Spinal cord (tissue), 10 donors: ENCODE results near the gene DENND6A. TPM values are rescaled to one million over a fixed set of nuclear protein-coding genes. Genes with fewer than 3 reads are reported as not detected.
A peak's percentile ranks its signal among the peaks of the same experiment; 100 is the strongest.
"Not testable (repeated sequence)": the region's sequence is repeated elsewhere in the genome, so short reads cannot be mapped to it uniquely, and the experiment has no call there.

ENCODE experiments used
- DNase-seq, 6 donors: peaks; one replicate each; pipeline versions ENCODE4 v3.0.0 to v3.0.0-alpha.2; 2013 to 2015; ENCODE audit warnings: low spot score in 6 of 6, low read depth in 4 of 6
- H3K27ac ChIP-seq: one replicate; pipeline ENCODE4 v1.5.1; 2013; ENCODE audit warnings: low read depth, low read length, control low read depth
- H3K27me3 ChIP-seq: one replicate; pipeline ENCODE4 v1.6.1; 2013; ENCODE audit warnings: low read length; ENCODE audit not compliant: control insufficient read depth, insufficient read depth
- H3K36me3 ChIP-seq: one replicate; pipeline ENCODE4 v1.6.1; 2013; ENCODE audit warnings: low read length; ENCODE audit not compliant: control insufficient read depth, insufficient read depth
- H3K4me1 ChIP-seq: one replicate; pipeline ENCODE4 v1.6.1; 2013; ENCODE audit warnings: low read length; ENCODE audit not compliant: control insufficient read depth, insufficient read depth
- H3K4me3 ChIP-seq: one replicate; pipeline ENCODE4 v1.5.1; 2013; ENCODE audit warnings: low read depth, low read length, control low read depth
- H3K9me3 ChIP-seq: one replicate; pipeline ENCODE4 v1.6.1; 2013; ENCODE audit warnings: low read length; ENCODE audit not compliant: control insufficient read depth, insufficient read depth
- WGBS: methylation state at CpG from one replicate; pipeline ENCODE4 v1.1.5; 2013; ENCODE audit warnings: missing lambda C conversion rate; ENCODE audit not compliant: insufficient coverage; 5-methylcytosine and 5-hydroxymethylcytosine counted together
- polyA plus RNA-seq, 2 donors: library from polyadenylated mRNA; unstranded; fragments of 120-200 nt; gene quantifications; one replicate each; pipeline ENCODE4 v1.2.1, GENCODE V29; 2013; ENCODE audit not compliant: insufficient read length in 2 of 2
- total RNA-seq, 2 donors: library from RNA; depleted of rRNA in 1 of 2; stranded (reverse); fragments of 120-200 nt in 1 of 2; fragments of >200 nt in 1 of 2; gene quantifications; one replicate each; pipeline versions ENCODE4 v1.2.3 to v1.2.4, GENCODE V29; 2013 to 2014
- donor health status: healthy.

DENND6A gene
- total and polyA plus RNA-seq, 4 donors, result 19.1 to 59.4 (median 22.5) TPM

DNA sequence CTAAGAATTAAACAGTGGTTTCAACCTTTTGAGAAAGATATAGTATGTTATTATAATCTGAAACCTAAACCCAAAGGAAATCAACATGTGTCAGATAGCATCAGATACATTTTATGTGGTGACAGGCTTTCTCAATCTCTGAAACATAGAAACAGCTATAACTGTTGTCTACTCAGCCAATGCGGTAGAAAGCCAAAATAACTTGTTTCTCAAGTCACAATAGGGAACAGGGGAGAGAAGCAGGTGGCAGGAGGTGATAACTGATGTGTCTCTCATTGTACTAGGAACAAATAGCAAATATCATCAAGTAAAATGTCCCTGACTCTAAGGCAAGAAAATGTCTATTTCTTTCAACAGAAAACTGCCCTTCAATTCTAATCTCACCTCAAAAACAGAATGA lies 38.6 kb downstream of the DENND6A start:
- WGBS, result no CpG with 5 or more reads among the region's 1 CpG

DNA sequence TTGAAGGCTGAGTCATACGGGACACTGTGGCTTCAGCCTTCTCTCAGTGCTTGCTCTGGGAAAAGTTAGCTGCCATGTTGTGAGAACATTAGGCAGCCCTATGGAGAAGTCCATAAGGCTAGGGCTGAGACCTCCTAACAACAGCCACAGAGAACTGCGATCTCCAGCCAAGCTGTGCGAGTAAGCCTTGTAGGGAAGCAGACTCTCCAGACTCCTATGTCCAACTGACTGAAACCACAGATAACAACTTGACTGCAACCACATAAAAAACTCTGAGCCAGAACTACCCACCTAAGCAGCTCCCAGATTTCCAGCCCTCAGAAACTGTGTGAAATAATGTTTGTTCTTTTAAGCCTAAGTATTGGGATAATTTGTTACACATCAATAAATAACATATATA lies 40.7 kb downstream of the DENND6A start:
- no peaks in the 10 kb centered on the region for H3K4me1 ChIP-seq
- peaks cover 8% of the 10 kb centered on the region for H3K36me3 ChIP-seq
- H3K9me3 ChIP-seq, result no peaks in the 10 kb centered on the region
- DNase-seq, result no peak
- 100% methylated on average over 1 of the region's 3 CpGs for WGBS
- no peak overlapping the region for H3K4me3 ChIP-seq
- H3K27ac ChIP-seq, result no peak overlapping the region
- H3K27me3 ChIP-seq, result no peaks in the 10 kb centered on the region

More for the DNA sequence above, 38.6 kb downstream of the DENND6A start:
- no peaks in the 10 kb centered on the region for H3K4me1 ChIP-seq
- H3K36me3 ChIP-seq, result peaks cover 10% of the 10 kb centered on the region
- no peaks in the 10 kb centered on the region for H3K9me3 ChIP-seq
- H3K27me3 ChIP-seq, result no peaks in the 10 kb centered on the region
- no peak overlapping the region for H3K4me3 ChIP-seq
- H3K27ac ChIP-seq, result no peak overlapping the region
- no peak for DNase-seq

DNA sequence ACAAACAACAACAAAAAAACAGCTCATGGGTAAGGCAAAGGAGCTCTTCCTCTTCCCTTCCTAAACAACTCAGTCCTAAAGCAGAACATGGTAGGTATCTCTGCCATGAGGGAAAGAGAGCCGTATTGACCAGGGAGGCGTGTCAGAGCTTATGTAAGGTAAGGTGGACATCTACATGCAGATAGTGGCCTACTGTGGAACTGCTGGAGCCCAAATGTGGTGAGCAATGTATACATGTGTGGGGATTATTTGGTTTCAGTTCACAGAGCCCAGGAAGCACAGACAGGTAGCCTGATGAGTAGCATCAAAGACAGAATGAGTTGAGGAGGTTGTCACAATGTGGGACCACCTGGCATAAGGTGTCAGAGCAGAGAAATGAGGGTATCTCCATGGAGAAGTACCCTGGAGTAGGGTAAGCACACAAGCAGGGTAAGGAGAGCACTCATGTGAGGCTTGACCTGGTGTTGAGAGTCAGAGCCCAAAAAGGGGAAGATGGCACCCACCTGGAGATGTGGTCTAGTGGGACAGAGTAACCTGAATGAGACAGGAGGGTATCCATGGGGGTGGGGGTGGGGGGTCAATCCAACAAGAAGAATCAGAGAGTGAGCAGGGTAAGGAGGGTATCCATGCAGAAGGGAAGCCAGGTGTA lies 45.5 kb downstream of the DENND6A start:
- Histone ChIP-seq H3K4me1 (no peaks in the 10 kb centered on the region), H3K4me3 (no peak overlapping the region), H3K9me3 (no peaks in the 10 kb centered on the region), H3K27me3 (no peaks in the 10 kb centered on the region), H3K27ac (no peak overlapping the region), H3K36me3 (peaks cover 25% of the 10 kb centered on the region)
- no peak for DNase-seq
- 95% methylated on average over 2 of the region's 2 CpGs for WGBS

DNA sequence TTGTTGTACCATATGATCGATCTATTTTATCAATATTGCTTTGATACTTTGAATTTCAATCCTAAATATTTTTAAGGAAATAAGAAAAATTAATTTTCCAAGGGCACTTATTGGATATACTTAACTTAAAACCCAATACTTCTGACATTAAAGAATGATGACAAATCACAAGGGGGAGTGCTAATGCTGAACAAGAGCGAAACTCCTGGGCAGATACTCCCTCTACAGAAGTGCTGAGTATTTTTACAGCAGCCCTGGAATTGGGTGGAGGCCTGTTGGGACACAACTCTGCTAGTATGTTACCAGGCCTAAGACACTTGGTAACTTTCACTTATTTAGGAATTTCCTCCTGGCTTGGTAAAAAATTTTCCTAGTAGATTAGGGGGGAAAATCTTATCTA lies 46.2 kb downstream of the DENND6A start:
- Histone ChIP-seq H3K9me3 (no peaks in the 10 kb centered on the region), H3K36me3 (peaks cover 23% of the 10 kb centered on the region), H3K4me1 (no peaks in the 10 kb centered on the region), H3K27ac (no peak overlapping the region), H3K27me3 (no peaks in the 10 kb centered on the region), H3K4me3 (no peak overlapping the region)
- no CpG with 5 or more reads among the region's 2 CpGs for WGBS
- DNase-seq, result peak in 2 of 6 donors; percentile 2 to 18

DNA sequence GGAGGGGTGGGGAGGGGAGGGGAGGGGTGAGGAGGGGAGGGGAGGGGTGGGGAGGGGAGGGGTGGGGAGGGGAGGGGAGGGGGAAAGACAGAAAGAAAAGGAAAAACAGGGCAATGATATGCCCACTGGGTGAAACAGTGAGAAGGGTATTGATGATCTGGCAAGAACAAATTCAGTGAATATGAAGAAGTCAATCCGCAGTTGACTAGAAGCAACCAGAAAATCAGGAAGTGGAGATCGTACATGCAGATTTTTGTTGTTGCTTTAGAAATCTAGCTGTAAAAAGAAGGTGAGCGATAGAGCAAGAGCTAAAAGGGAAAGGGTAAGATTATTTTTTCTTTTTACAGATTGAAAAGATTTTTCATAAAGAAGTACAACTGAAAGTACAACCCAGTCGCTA lies 48.1 kb downstream of the DENND6A start:
- no peak overlapping the region for H3K4me3 ChIP-seq
- H3K4me1 ChIP-seq, result no peaks in the 10 kb centered on the region
- H3K9me3 ChIP-seq, result no peaks in the 10 kb centered on the region
- DNase-seq, result no peak
- H3K36me3 ChIP-seq, result peaks cover 27% of the 10 kb centered on the region
- H3K27ac ChIP-seq, result no peak overlapping the region
- 100% methylated on average over 2 of the region's 4 CpGs for whole genome bisulfite sequencing
- no peaks in the 10 kb centered on the region for H3K27me3 ChIP-seq

DNA sequence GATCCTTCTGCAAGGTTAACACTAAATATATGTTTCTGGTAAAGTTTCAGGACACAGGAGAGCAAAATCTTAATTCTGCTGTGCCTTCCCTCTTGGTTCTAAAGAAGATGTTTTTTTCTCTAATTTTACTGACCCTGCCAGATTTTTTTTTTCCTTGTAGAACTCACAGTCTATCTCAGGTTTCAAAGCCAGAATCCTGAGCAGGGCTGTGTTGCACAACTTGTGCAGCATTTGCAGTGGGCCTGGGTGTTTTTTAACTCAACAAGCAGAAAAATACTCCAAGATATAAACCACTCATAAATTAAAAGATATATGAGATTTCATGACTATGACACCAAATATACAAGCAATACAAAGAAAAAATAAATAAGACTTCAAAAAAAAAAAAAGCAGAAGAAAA lies 55.5 kb downstream of the DENND6A start:
- Histone ChIP-seq H3K4me3 (no peak overlapping the region), H3K27ac (no peak overlapping the region), H3K9me3 (no peaks in the 10 kb centered on the region), H3K27me3 (no peaks in the 10 kb centered on the region), H3K4me1 (no peaks in the 10 kb centered on the region), H3K36me3 (peaks cover 18% of the 10 kb centered on the region)
- no peak for DNase-seq

DNA sequence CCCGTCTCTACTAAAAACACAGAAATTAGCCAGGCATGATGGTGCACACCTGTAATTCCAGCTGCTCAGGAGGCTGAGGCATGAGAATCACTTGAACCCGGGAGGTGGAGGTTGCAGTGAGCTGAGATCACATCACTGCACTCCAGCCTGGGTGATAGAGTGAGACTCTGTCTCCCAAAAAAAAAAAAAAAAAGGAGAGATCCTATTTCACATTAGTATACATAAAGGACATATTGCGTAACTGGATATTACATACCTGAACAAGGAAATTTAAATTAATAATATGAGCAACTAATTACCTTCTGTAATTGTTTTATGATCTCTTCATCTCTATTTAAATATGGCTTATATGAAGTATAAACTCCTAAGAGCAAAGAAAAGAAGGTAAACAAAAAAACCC lies 58.6 kb downstream of the DENND6A start:
- H3K27me3 ChIP-seq, H3K4me3 ChIP-seq, H3K27ac ChIP-seq, H3K9me3 ChIP-seq, DNase-seq, H3K4me1 ChIP-seq: not testable (repeated sequence)
- peaks cover 27% of the 10 kb centered on the region for H3K36me3 ChIP-seq
- 100% methylated on average over 1 of the region's 3 CpGs for WGBS

DNA sequence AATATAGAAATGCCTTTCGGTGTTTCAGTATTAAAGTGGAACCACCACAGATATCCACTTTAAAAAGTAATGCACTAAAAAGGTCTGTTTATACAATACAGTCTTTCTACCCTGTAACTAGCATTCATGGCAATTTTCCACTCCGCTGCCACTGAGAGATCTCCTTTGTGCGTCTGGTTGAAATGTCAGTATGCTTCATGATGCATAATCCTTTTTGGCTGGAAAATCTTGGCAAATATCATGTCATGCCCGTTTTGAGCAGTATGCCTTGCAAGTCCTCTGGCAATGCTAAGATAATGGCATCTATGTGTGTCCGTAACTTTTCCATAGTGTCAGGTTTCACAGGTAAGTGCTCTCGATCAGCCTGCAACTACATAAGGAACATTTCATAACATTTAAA lies 64.9 kb downstream of the DENND6A start:
- Histone ChIP-seq H3K9me3 (no peaks in the 10 kb centered on the region), H3K27me3 (no peaks in the 10 kb centered on the region), H3K36me3 (peaks cover 31% of the 10 kb centered on the region), H3K4me1 (no peaks in the 10 kb centered on the region), H3K27ac (peak overlapping the region; percentile 53), H3K4me3 (no peak overlapping the region)
- peak in 5 of 6 donors; percentile 3 to 69 (median 12) for DNase-seq
- WGBS, result 60% methylated on average over 4 of the region's 6 CpGs

DNA sequence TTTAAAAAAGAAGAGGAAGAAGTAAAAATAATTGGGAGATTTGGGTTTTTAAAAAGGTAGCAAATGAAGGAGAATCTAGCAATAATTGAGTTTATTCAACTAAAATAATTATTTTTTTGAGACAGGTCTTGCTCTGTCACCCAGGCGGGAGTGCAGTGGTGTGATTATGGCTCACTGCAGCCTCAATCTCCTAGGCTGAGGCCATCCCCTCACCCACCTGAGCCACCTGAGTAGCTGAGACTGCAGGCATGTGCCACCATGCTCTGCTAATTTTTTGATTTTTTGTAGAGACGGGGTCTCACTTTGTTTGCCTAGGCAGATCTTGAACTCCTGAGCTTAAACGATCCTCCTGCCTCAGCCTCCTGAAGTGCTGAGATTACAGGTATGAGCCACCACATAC lies 68.1 kb downstream of the DENND6A start:
- Histone ChIP-seq H3K4me3 (no peak overlapping the region), H3K9me3 (no peaks in the 10 kb centered on the region), H3K4me1 (no peaks in the 10 kb centered on the region), H3K27me3 (no peaks in the 10 kb centered on the region), H3K36me3 (peaks cover 20% of the 10 kb centered on the region), H3K27ac (no peak overlapping the region)
- DNase-seq, result no peak
- WGBS, result 100% methylated on average over 1 of the region's 3 CpGs

DNA sequence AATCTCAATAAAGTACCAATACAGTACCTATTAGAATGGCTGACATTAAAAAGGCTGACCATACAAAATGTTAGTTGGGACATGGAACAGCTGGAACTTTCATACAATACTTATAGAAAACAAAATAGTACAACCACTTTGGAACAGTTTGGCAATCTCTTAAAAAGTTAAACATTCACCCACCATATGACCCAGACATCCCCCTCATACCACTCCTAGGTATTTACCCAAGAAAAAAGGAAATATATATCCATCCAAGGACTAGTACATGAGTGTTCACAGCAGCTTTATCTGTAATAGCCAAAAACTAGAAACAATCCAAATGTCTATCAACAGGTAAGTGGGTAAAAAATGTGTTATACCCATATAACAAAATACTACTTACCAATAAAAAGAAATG lies 70.5 kb downstream of the DENND6A start:
- Histone ChIP-seq H3K36me3 (peaks cover 21% of the 10 kb centered on the region), H3K27ac (no peak overlapping the region), H3K4me3 (no peak overlapping the region), H3K4me1 (no peaks in the 10 kb centered on the region), H3K27me3 (no peaks in the 10 kb centered on the region), H3K9me3 (no peaks in the 10 kb centered on the region)
- no peak for DNase-seq
